GM18868 (cell line): Measurements from ENCODE around the gene ZNF423.
"Not testable (repeated sequence)": the region's sequence is repeated elsewhere in the genome, so short reads cannot be mapped to it uniquely, and the experiment has no call there.

Experiments
- ATAC-seq: cut with Tn5 transposase; IDR thresholded peaks from one replicate; pipeline ENCODE4 v1.9.1; 2021; ENCODE audit warnings: mild to moderate bottlenecking, moderate library complexity; ENCODE audit not compliant: unreplicated experiment

Gene ZNF423

GRCh38 chr16:49871824-49872223 is 15.9 kb upstream of the ZNF423 start:
- ATAC-seq = not testable (repeated sequence)

GRCh38 chr16:49869731-49870130 is 13.8 kb upstream of the ZNF423 start:
- no peak for ATAC-seq

GRCh38 chr16:49867796-49868668 is 12.1 kb upstream of the ZNF423 start:
- no peak for ATAC-seq

- ATAC-seq = no peak
These were observed 11.3 kb upstream of the ZNF423 start for GRCh38 chr16:49867234-49867633.

- ATAC-seq = no peak
These were observed 10.7 kb upstream of the ZNF423 start for GRCh38 chr16:49866595-49867071.

GRCh38 chr16:49862694-49863093 is 6.8 kb upstream of the ZNF423 start:
- no peak for ATAC-seq

GRCh38 chr16:49861299-49861698 is 5.4 kb upstream of the ZNF423 start:
- no peak for ATAC-seq

- ATAC-seq = no peak
These were observed 4.7 kb upstream of the ZNF423 start for GRCh38 chr16:49860593-49860992.

GRCh38 chr16:49859125-49859811 is 3.4 kb upstream of the ZNF423 start:
- no peak for ATAC-seq

- ATAC-seq = no peak
These were observed 2.5 kb upstream of the ZNF423 start for GRCh38 chr16:49858200-49859124.

GRCh38 chr16:49857423-49858181 is 1.7 kb upstream of the ZNF423 start:
- ATAC-seq = no peak

GRCh38 chr16:49856672-49857330 is 889 bp upstream of the ZNF423 start:
- ATAC-seq = no peak

- peak; percentile 67 for ATAC-seq
These were observed 561 bp downstream of the ZNF423 start for GRCh38 chr16:49855280-49855821.

- ATAC-seq = peak; percentile 12
These were observed 1.1 kb downstream of the ZNF423 start for GRCh38 chr16:49854796-49855203.

GRCh38 chr16:49854188-49854795 is 1.6 kb downstream of the ZNF423 start:
- no peak for ATAC-seq

- ATAC-seq = no peak
These were observed 3.6 kb downstream of the ZNF423 start for GRCh38 chr16:49852279-49852678.

- no peak for ATAC-seq
These were observed 4.5 kb downstream of the ZNF423 start for GRCh38 chr16:49851468-49851787.

GRCh38 chr16:49850558-49851467 is 5.1 kb downstream of the ZNF423 start:
- no peak for ATAC-seq
